Karpas-422 (cell line): ENCODE measurements around the gene TRAPPC4. TPM values are rescaled to one million over a fixed set of nuclear protein-coding genes. Genes with fewer than 3 reads are reported as not detected.

Experiments
- small RNA-seq: library from RNA; depleted of rRNA; stranded (forward); fragments of <200 nt; gene quantifications from one replicate; pipeline ENCODE3, GENCODE V24; 2014
- total RNA-seq: library from RNA; depleted of rRNA; stranded (reverse); fragments of >200 nt; shearing (Covaris generic); gene quantifications from 2 replicates; pipeline ENCODE4 v1.2.3, GENCODE V29; 2014; ENCODE audit warnings: low replicate concordance; rRNA removed

TRAPPC4 gene
- total RNA-seq, 1 experiment from 2014 or later = 26.3 TPM

Small RNA genes lying within 50 kb of the gene (small RNA-seq; reads per million reads assigned to genes)
- not detected for gene AP003392.2
- not detected for gene RF00017
- not detected for gene RF00019

Other genes with a start within 250 kb of the TRAPPC4 start
- 29.4 and 52.8 TPM in 2 replicates for gene DDX6, start 227.6 kb upstream of the TRAPPC4 start, total RNA-seq
- 0.71 and 1.2 TPM in 2 replicates for gene CXCR5, start 134.9 kb upstream of the TRAPPC4 start, total RNA-seq
- 0.18 and 0.56 TPM in 2 replicates for gene BCL9L, start 92.8 kb upstream of the TRAPPC4 start, total RNA-seq
- gene UPK2, start 62.5 kb upstream of the TRAPPC4 start, total RNA-seq = not detected in 2 replicates
- not detected in 2 replicates for gene FOXR1, start 47.0 kb upstream of the TRAPPC4 start, total RNA-seq
- gene CENATAC, start 20.6 kb upstream of the TRAPPC4 start, total RNA-seq = 14.2 and 25.0 TPM in 2 replicates
- 547 and 607 TPM in 2 replicates for gene RPS25, start 423 bp upstream of the TRAPPC4 start, total RNA-seq
- 4.7 and 7.4 TPM in 2 replicates for gene SLC37A4, start 12.1 kb downstream of the TRAPPC4 start, total RNA-seq
- 27.3 and 32.5 TPM in 2 replicates for gene HYOU1, start 38.4 kb downstream of the TRAPPC4 start, total RNA-seq
- gene VPS11, start 49.1 kb downstream of the TRAPPC4 start, total RNA-seq = 19.2 and 25.5 TPM in 2 replicates
- 7.5 and 12.7 TPM in 2 replicates for gene HMBS, start 66.1 kb downstream of the TRAPPC4 start, total RNA-seq
- 10.0 and 27.3 TPM in 2 replicates for gene DPAGT1, start 83.1 kb downstream of the TRAPPC4 start, total RNA-seq
- gene C2CD2L, start 88.6 kb downstream of the TRAPPC4 start, total RNA-seq = 10.1 and 11.9 TPM in 2 replicates
- gene HINFP, start 102.8 kb downstream of the TRAPPC4 start, total RNA-seq = 16.3 and 22.4 TPM in 2 replicates
- not detected in 2 replicates for gene ABCG4, start 130.3 kb downstream of the TRAPPC4 start, total RNA-seq
- 2.7 and 7.5 TPM in 2 replicates for gene NLRX1, start 150.0 kb downstream of the TRAPPC4 start, total RNA-seq
- gene NHERF4, start 166.7 kb downstream of the TRAPPC4 start, total RNA-seq = not detected in 2 replicates
- gene CBL, start 187.6 kb downstream of the TRAPPC4 start, total RNA-seq = 18.0 and 34.0 TPM in 2 replicates